ENCODE measurements around the gene SLC35B2.

The SLC35B2 gene

GRCh38 chr6:44267252-44267651 lies 9.9 kb upstream of the SLC35B2 start:
- DNase-seq (ENCODE audit: extremely low read depth, low read depth) = no peak
- TF ChIP-seq, protein P1, sequence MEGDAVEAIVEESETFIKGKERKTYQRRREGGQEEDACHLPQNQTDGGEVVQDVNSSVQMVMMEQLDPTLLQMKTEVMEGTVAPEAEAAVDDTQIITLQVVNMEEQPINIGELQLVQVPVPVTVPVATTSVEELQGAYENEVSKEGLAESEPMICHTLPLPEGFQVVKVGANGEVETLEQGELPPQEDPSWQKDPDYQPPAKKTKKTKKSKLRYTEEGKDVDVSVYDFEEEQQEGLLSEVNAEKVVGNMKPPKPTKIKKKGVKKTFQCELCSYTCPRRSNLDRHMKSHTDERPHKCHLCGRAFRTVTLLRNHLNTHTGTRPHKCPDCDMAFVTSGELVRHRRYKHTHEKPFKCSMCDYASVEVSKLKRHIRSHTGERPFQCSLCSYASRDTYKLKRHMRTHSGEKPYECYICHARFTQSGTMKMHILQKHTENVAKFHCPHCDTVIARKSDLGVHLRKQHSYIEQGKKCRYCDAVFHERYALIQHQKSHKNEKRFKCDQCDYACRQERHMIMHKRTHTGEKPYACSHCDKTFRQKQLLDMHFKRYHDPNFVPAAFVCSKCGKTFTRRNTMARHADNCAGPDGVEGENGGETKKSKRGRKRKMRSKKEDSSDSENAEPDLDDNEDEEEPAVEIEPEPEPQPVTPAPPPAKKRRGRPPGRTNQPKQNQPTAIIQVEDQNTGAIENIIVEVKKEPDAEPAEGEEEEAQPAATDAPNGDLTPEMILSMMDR (IDR thresholded peaks at IDR 0.05; ENCODE audit: low read depth, low read length) = no peak

DNA sequence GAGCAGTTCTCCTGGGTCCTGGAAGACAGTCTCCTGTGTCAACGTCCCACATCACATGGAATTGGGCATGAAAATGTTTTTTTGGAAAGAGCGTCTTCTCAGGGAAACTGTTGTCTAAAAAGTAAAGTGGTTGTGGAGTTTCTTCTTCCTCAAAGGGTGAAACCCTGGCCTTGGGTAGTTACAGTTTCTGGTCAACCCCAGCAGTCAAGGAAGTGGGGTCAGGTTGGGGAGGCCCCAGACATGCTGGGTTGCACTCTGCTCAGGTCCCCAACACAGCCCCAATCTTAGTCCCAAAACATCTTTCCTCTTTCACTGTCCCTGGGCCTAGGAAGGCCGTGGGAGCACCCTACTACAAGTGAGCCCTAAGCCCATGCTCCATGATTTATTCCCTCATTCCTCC lies 9.0 kb upstream of the SLC35B2 start:
- TF ChIP-seq, protein P1 (IDR thresholded peaks at IDR 0.05; ENCODE audit: low read depth, low read length) = no peak
- DNase-seq (ENCODE audit: extremely low read depth, low read depth) = no peak

DNA sequence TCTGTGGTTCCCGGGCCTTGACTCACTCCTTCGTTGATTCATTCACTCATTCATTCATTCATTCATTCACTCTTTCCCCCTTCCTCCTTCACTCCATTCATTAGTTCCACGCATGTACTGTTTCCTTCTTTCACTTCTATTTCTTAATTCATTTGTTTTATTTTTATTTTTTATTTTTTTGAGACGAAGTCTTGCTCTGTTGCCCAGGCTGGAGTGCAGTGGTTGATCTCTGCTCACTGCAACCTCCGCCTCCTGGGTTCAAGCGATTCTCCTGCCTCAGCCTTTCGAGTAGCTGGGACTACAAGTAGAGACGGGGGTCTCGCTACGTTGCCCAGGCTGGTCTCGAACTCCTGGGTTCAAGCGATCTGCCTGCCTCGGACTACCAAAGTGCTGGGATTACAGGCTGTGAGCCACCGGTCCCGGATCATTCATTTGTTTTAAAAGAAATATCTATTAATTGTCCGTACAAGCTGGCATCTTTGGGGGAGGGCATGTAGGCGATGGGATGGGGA lies 8.4 kb upstream of the SLC35B2 start:
- DNase-seq (ENCODE audit: extremely low read depth, low read depth) = no peak
- TF ChIP-seq, protein P1 (IDR thresholded peaks at IDR 0.05; ENCODE audit: low read depth, low read length) = no peak

DNA sequence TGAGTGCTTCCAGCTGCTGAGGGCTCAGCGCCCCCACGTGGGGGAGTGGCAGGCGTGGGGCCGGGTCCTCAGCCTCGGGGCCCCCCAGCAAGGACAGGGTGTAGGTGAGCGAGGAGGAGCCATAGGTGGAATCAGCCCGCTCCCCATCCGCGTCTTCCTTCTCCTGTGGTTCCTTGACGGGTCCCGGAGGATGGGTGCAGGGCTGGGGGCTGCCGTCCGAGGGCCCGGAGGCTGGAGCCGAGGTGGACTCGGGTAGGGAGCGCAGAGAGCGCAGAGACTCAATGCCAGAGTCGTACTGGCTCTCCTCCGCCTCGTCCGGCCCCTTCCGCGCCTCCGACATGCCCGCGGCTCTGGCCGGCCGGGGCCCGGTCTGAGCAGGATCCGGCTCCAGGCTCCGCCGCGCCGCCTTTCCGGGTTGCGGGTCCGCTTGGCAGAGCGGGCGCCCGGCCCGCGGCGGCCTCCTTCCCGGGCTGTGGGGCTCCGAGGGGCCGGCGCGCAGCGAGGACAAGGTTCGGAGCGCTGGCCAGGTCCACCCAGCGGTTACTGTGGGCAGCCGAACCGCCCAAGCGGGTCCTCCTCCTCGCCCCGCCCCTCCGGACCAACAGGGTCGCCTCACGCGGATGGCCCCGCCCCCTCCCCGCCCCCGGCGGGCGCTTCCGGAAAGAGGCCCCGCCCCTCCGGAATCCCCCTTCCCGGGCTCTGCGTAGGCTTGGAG lies 7.8 kb upstream of the SLC35B2 start, which contains the start of gene NFKBIE:
NFKBIE (minus strand) TSS at position 545 of the 715 bp plus-strand sequence; CDS start at position 340, 205 bp downstream.
- peak; percentile 76 for DNase-seq (ENCODE audit: extremely low read depth, low read depth)
- TF ChIP-seq, protein P1 (IDR thresholded peaks at IDR 0.05; ENCODE audit: low read depth, low read length) = peak; percentile 38

- TF ChIP-seq, protein P1 (IDR thresholded peaks at IDR 0.05; ENCODE audit: low read depth, low read length) = no peak
- DNase-seq (ENCODE audit: extremely low read depth, low read depth) = no peak
These were observed 7.1 kb upstream of the SLC35B2 start for GRCh38 chr6:44264154-44265006.

DNA sequence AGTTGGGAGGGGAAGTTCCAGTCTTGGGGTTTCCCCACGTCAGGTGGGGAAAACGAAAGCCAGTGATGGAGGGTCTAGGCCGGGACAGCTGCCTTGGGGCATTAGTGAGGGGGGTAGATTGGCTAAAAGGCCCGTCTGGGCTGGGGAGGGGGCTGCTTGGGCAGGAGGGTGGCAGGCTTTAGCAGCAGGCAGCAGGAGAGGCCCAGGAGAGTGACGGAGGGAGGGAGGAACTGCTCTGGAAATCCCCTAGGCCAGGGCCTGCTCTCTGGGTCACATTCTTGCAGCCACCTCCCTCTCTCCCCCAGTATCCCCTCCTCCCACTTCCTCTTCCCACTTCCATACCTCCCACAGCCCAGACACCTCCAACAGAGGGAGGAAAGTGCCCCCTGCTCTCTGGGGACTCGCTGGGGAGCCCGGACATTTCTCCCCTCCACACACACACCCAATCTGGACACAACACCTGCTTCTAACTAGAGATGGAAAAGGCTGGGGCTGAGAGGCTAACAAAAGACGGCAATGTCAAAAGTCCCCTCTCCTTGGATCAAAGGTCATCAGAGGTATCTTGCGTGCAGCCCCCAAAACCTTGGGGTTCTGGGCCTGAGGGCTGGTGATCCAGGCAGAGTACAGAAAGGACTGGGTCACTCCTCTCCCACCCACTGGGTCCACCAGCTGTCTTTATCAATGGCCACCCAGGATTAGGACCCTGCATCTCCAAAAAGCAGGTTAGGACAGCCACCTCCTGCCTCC lies 6.2 kb upstream of the SLC35B2 start:
- no peak for DNase-seq (ENCODE audit: extremely low read depth, low read depth)
- TF ChIP-seq, protein P1 (IDR thresholded peaks at IDR 0.05; ENCODE audit: low read depth, low read length) = no peak
